ENCODE data around the gene SIGLEC12. TPM values are rescaled to one million over a fixed set of nuclear protein-coding genes. Genes with fewer than 3 reads are reported as not detected.

The SIGLEC12 gene
- total RNA-seq, 1 donor from 2014 or later: not detected

GRCh38 chr19:51441410-51442390 is 59.9 kb downstream of the SIGLEC12 start:
- TF ChIP-seq CTCF (IDR thresholded peaks at IDR 0.05; ENCODE audit: insufficient read depth, low read length, severe bottlenecking): no peak

More at GRCh38 chr19:51441410-51442390, 59.9 kb downstream of the SIGLEC12 start:
- DNase-seq (ENCODE audit: low read depth) (no peak), FAIRE-seq (peak; percentile 76)
- Histone ChIP-seq H3K27me3 (ENCODE audit: control insufficient read depth, insufficient read depth, low read length) (no peaks in the 10 kb centered on the region), H3K4me3 (ENCODE audit: low read depth, low read length) (no peak overlapping the region), H3K36me3 (ENCODE audit: control insufficient read depth, insufficient read depth, low read length) (no peaks in the 10 kb centered on the region)

Other genes starting within 250 kb of the SIGLEC12 start
- not detected in 2 replicates for gene IGLON5, start 190.2 kb downstream of the SIGLEC12 start, total RNA-seq
- 0.53 and 2.8 TPM in 2 replicates for gene VSIG10L, start 159.7 kb downstream of the SIGLEC12 start, total RNA-seq
- 70.6 and 79.8 TPM in 2 replicates for gene ETFB, start 135.4 kb downstream of the SIGLEC12 start, total RNA-seq
- gene CLDND2, start 132.8 kb downstream of the SIGLEC12 start, total RNA-seq: not detected in 2 replicates
- not detected in 2 replicates for gene NKG7, start 129.1 kb downstream of the SIGLEC12 start, total RNA-seq
- gene LIM2, start 113.8 kb downstream of the SIGLEC12 start, total RNA-seq: not detected in 2 replicates
- not detected in 2 replicates for gene C19orf84, start 111.2 kb downstream of the SIGLEC12 start, total RNA-seq
- gene SIGLEC10, start 84.2 kb downstream of the SIGLEC12 start, total RNA-seq: not detected in 2 replicates
- not detected in 2 replicates for gene SIGLEC8, start 43.3 kb downstream of the SIGLEC12 start, total RNA-seq
- gene CEACAM18, start 23.3 kb downstream of the SIGLEC12 start, total RNA-seq: not detected in 2 replicates
- not detected in 2 replicates for gene SIGLEC6, start 29.9 kb upstream of the SIGLEC12 start, total RNA-seq
- gene ZNF175, start 69.5 kb upstream of the SIGLEC12 start, total RNA-seq: 1.6 and 2.2 TPM in 2 replicates
- not detected in 2 replicates for gene SIGLEC5, start 128.6 kb upstream of the SIGLEC12 start, total RNA-seq
- not detected in 2 replicates for gene SIGLEC14, start 145.0 kb upstream of the SIGLEC12 start, total RNA-seq
- gene SPACA6, start 191.5 kb upstream of the SIGLEC12 start, total RNA-seq: 1.1 and 3.2 TPM in 2 replicates
- gene HAS1, start 222.2 kb upstream of the SIGLEC12 start, total RNA-seq: 0.13 and 0.26 TPM in 2 replicates